HEK293T (cell line): Measurements from ENCODE around the gene GABRD.

ENCODE experiments used
- CTCF ChIA-PET: fragments of 350-600 bp; formaldehyde crosslinking; extraction: SDS; loops from one replicate; lab custom pipeline; 2021; ENCODE audit warnings: antibody characterized with exemption, inconsistent platforms; lab: Yijun Ruan, JAX
- POLR2A ChIA-PET: fragments of 350-600 bp; formaldehyde crosslinking; extraction: SDS; loops from one replicate; lab custom pipeline; 2020; ENCODE audit warnings: antibody characterized with exemption, inconsistent platforms; lab: Yijun Ruan, JAX
- DNase-seq: peaks from one replicate; pipeline ENCODE4 v3.0.0; 2012; ENCODE audit warnings: mixed read lengths; ENCODE audit errors: extremely low spot score
- ARNT ChIP-seq: fragments of 450-650 bp; IDR thresholded peaks from 2 replicates; pipeline ENCODE4 v1.6.1; 2017; ENCODE audit warnings: mild to moderate bottlenecking
- BHLHE40 ChIP-seq: fragments of 450-650 bp; IDR thresholded peaks from 2 replicates; pipeline ENCODE4 v1.6.1; 2016; ENCODE audit warnings: mild to moderate bottlenecking, moderate library complexity, borderline replicate concordance
- CTBP1 ChIP-seq: fragments of 450-650 bp; IDR thresholded peaks from 2 replicates; pipeline ENCODE4 v1.6.1; 2016; ENCODE audit warnings: borderline replicate concordance
- ELF4 ChIP-seq: fragments of 450-650 bp; IDR thresholded peaks from 2 replicates; pipeline ENCODE4 v1.6.1; 2017; ENCODE audit warnings: antibody characterized with exemption
- FOXA1 ChIP-seq: fragments of 450-650 bp; IDR thresholded peaks from 2 replicates; pipeline ENCODE4 v1.6.1; 2016; ENCODE audit warnings: mild to moderate bottlenecking
- FOXK2 ChIP-seq: fragments of 450-650 bp; IDR thresholded peaks from 2 replicates; pipeline ENCODE4 v1.6.1; 2016; ENCODE audit warnings: mild to moderate bottlenecking
- FOXM1 ChIP-seq: fragments of 450-650 bp; IDR thresholded peaks from 2 replicates; pipeline ENCODE4 v1.6.1; 2017; ENCODE audit warnings: mild to moderate bottlenecking, borderline replicate concordance
- HDGF ChIP-seq: fragments of 450-650 bp; IDR thresholded peaks from 2 replicates; pipeline ENCODE4 v1.6.1; 2017; ENCODE audit warnings: antibody characterized with exemption, borderline replicate concordance
- L3MBTL2 ChIP-seq: fragments of 450-650 bp; conservative IDR thresholded peaks from 2 replicates; pipeline ENCODE4 v1.6.1; 2016; ENCODE audit warnings: mild to moderate bottlenecking
- LEF1 ChIP-seq: fragments of 450-650 bp; IDR thresholded peaks from 2 replicates; pipeline ENCODE4 v1.6.1; 2017; ENCODE audit warnings: mild to moderate bottlenecking, borderline replicate concordance
- NFRKB ChIP-seq: fragments of 450-650 bp; IDR thresholded peaks from 2 replicates; pipeline ENCODE4 v1.6.1; 2016; ENCODE audit warnings: mild to moderate bottlenecking, moderate library complexity
- SP1 ChIP-seq: fragments of 450-650 bp; IDR thresholded peaks from 2 replicates; pipeline ENCODE4 v1.6.1; 2017
- SUZ12 ChIP-seq: fragments of 450-650 bp; IDR thresholded peaks from 2 replicates; pipeline ENCODE4 v1.6.1; 2016; ENCODE audit warnings: mild to moderate bottlenecking
- TARDBP ChIP-seq: fragments of 450-650 bp; IDR thresholded peaks from 2 replicates; pipeline ENCODE4 v1.6.1; 2016
- ZNF384 ChIP-seq: fragments of 450-650 bp; IDR thresholded peaks from 2 replicates; pipeline ENCODE4 v1.6.1; 2016
- TF ChIP-seq, protein P1 (sequence below): fragments of 450-650 bp; IDR thresholded peaks from 2 replicates; pipeline ENCODE4 v1.6.1; 2016

GABRD gene

DNA sequence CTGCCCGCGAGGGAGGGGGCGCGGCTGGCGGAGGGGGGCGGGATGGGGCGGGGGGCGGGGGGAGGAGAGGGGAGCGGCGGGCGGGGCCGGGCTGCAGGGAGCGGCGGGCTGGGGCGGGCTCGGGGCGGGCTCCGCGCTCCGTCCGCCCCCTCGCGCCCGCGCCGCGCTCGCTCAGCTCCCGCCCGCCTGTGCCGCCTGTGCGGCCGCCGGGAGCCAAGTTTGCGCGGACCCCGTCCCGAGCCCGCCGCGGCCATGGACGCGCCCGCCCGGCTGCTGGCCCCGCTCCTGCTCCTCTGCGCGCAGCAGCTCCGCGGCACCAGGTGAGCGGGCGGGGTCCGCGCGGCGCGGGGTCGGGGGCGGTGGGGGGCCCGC is at the start of gene GABRD:
TSS of gene GABRD (plus strand) at position 174 of the 372 bp plus-strand sequence. CDS start at position 253, 79 bp downstream.
- ChIA-PET POLR2A (interaction anchor here (0.6 to 1.2 kb wide), 2 partner anchors 11 to 63 kb away, joined by 3 read pairs; no protein-coding TSS in a partner anchor), CTCF (interaction anchor here (1.2 kb wide), 1 partner anchor 59 kb away, joined by 3 read pairs; no protein-coding TSS in a partner anchor)
- DNase-seq, result peak; percentile 84
- TF ChIP-seq ARNT, result no peak
- TF ChIP-seq SUZ12, result no peak
- TF ChIP-seq FOXA1, result no peak
- TF ChIP-seq, protein P1, sequence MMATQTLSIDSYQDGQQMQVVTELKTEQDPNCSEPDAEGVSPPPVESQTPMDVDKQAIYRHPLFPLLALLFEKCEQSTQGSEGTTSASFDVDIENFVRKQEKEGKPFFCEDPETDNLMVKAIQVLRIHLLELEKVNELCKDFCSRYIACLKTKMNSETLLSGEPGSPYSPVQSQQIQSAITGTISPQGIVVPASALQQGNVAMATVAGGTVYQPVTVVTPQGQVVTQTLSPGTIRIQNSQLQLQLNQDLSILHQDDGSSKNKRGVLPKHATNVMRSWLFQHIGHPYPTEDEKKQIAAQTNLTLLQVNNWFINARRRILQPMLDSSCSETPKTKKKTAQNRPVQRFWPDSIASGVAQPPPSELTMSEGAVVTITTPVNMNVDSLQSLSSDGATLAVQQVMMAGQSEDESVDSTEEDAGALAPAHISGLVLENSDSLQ, result no peak
- TF ChIP-seq L3MBTL2, result no peak
- no peak for TF ChIP-seq FOXK2
- TF ChIP-seq ELF4, result no peak
- TF ChIP-seq ZNF384, result no peak
- no peak for TF ChIP-seq CTBP1
- TF ChIP-seq SP1, result no peak
- TF ChIP-seq BHLHE40, result no peak
- TF ChIP-seq NFRKB, result no peak
- no peak for TF ChIP-seq FOXM1
- no peak for TF ChIP-seq LEF1
- TF ChIP-seq HDGF, result no peak
- no peak for TF ChIP-seq TARDBP

DNA sequence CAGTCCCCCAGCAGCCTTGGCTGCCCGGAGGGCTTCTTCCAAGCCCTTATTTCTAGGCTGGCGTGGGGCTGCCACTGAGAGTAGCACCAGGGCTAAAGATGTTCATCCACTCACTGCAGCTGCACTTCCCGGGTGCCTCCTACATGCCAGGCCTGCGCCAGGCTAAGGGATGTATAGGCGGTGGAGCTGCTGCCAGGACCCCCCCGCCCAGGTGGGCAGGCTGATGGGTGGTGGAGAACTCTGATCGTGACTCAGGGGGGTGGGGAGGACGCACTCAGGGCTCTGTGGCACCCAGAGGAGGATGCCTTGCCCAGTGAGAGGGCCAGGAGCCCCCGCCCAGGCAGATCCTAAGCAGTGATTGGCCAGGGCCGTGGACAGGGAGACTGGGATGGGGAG is 49.6 kb upstream of the GABRD start:
- DNase-seq, result no peak
- POLR2A ChIA-PET, result no interaction called here
- CTCF ChIA-PET, result no interaction called here
- TF ChIP-seq BHLHE40 (no peak), SUZ12 (no peak), HDGF (no peak), LEF1 (no peak), NFRKB (no peak), TARDBP (no peak), ARNT (no peak), FOXA1 (no peak), FOXM1 (no peak), L3MBTL2 (no peak), ZNF384 (no peak), FOXK2 (no peak), SP1 (no peak), ELF4 (no peak), CTBP1 (no peak)
- TF ChIP-seq, protein P1, result no peak

GRCh38 chr1:1969953-1970716 is 49.0 kb upstream of the GABRD start:
- CTCF ChIA-PET, result no interaction called here
- POLR2A ChIA-PET, result no interaction called here
- no peak for DNase-seq
- no peak for TF ChIP-seq BHLHE40
- no peak for TF ChIP-seq LEF1
- TF ChIP-seq, protein P1, result no peak
- TF ChIP-seq NFRKB, result no peak
- TF ChIP-seq FOXK2, result no peak

DNA sequence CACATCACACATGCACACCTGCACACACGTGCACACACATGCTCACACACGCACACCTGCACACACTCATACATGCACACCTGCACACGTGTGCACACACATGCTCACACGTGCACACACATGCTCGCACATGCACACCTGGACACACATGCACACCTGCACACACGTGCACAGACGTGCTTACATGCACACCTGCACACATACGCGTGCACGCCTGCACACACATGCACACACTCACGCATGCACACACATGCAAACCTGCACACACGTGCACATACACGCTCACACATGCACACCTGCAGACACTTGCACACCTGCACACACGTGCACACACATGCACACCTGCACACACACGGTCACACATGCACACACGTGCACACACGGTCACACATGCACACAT is 48.1 kb upstream of the GABRD start:
- TF ChIP-seq SUZ12 (no peak), SP1 (no peak), ZNF384 (no peak), ARNT (no peak), ELF4 (no peak), TARDBP (no peak), L3MBTL2 (no peak), BHLHE40 (no peak), HDGF (no peak), FOXK2 (no peak), FOXA1 (no peak), NFRKB (no peak)
- TF ChIP-seq, protein P1, result no peak
- no peak for DNase-seq
- CTCF ChIA-PET, result no interaction called here
- POLR2A ChIA-PET, result no interaction called here

- no peak for TF ChIP-seq BHLHE40
- TF ChIP-seq SP1, result no peak
- TF ChIP-seq ARNT, result no peak
- ChIA-PET CTCF (no interaction called here), POLR2A (no interaction called here)
- no peak for DNase-seq
Observed at GRCh38 chr1:1971688-1972087, 47.5 kb upstream of the GABRD start.
